ENCODE results near the gene TOMM6.

Gene TOMM6

DNA sequence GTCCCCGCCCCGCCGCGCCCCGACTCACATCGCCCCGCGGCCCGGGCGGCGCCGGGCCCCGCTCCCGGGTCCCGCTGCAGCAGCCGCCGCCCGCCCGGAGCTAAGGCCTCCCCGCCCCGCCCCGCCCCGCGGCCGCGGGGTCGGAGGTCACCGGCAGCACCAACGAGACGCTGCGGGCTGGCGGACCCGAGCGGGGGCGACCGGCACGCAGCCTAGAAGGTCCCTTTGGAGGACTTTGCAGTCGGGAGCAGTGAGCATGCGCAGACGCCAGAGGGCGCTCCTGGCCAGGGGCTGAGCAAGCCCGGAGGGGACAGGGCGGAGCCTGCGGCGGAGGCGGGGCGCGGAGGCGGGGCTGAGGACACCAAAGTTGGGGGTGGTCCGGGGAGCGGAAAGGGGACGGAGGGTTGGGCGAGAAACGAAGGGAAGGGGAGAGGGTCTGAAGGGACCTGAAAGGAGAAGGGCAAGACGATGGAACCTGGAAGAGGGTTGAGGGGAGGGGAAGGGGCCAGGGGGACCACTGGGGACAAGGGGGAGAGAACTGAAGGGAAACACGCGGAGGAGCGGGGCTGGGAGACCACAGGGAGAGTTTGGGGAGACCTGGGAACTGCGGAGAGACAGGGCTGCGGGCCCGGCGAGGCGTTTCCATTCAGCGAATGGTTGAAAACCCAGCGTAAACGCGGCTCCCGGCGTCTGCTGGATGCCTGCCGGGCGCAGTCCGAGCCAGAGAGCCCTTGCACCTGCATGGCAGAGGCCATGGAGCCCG is 7.5 kb upstream of the TOMM6 start, which contains the start of gene FRS3:
Gene FRS3 (minus strand): TSS at position 113 of the 763 bp plus-strand sequence. CDS start 2,913 bp downstream, outside the sequence.
- Histone ChIP-seq H3K27me3 (ENCODE audit: low read length) (no peaks in the 10 kb centered on the region), H3K4me2 (ENCODE audit: low read depth, low read length, poor library complexity, severe bottlenecking) (peak within 1 kb of the TSS; percentile 90), H3K9ac (ENCODE audit: low read length) (peak within 1 kb of the TSS; percentile 68), H4K20me1 (ENCODE audit: low read depth, low read length) (no peaks in the 10 kb centered on the region), H3K79me2 (ENCODE audit: insufficient read depth, low read length) (no peaks in the 10 kb centered on the region), H3K4me3 (ENCODE audit: insufficient read depth, low read length, poor library complexity, severe bottlenecking) (peak within 1 kb of the TSS; percentile 80), H3K27ac (ENCODE audit: low read depth, low read length) (no peak within 1 kb of the TSS), H3K9me3 (ENCODE audit: insufficient read depth, low read length) (no peaks in the 10 kb centered on the region), H3K9me2 (replicated peaks; ENCODE audit: insufficient read depth, low read length) (no peaks in the 10 kb centered on the region), H2AFZ (ENCODE audit: low read depth, low read length, severe bottlenecking) (peak within 1 kb of the TSS; percentile 99), H3K36me3 (ENCODE audit: low read length) (no peaks in the 10 kb centered on the region), H3F3A (ENCODE audit: insufficient read depth) (peaks cover 18% of the 10 kb centered on the region)
- TF ChIP-seq, protein P1, sequence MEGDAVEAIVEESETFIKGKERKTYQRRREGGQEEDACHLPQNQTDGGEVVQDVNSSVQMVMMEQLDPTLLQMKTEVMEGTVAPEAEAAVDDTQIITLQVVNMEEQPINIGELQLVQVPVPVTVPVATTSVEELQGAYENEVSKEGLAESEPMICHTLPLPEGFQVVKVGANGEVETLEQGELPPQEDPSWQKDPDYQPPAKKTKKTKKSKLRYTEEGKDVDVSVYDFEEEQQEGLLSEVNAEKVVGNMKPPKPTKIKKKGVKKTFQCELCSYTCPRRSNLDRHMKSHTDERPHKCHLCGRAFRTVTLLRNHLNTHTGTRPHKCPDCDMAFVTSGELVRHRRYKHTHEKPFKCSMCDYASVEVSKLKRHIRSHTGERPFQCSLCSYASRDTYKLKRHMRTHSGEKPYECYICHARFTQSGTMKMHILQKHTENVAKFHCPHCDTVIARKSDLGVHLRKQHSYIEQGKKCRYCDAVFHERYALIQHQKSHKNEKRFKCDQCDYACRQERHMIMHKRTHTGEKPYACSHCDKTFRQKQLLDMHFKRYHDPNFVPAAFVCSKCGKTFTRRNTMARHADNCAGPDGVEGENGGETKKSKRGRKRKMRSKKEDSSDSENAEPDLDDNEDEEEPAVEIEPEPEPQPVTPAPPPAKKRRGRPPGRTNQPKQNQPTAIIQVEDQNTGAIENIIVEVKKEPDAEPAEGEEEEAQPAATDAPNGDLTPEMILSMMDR (IDR thresholded peaks at IDR 0.05; ENCODE audit: insufficient read depth, low read length, poor library complexity, severe bottlenecking): peak; percentile 100
- no peak for TF ChIP-seq EZH2phosphoT487 (conservative IDR thresholded peaks at IDR 0.05; ENCODE audit: low read length)

DNA sequence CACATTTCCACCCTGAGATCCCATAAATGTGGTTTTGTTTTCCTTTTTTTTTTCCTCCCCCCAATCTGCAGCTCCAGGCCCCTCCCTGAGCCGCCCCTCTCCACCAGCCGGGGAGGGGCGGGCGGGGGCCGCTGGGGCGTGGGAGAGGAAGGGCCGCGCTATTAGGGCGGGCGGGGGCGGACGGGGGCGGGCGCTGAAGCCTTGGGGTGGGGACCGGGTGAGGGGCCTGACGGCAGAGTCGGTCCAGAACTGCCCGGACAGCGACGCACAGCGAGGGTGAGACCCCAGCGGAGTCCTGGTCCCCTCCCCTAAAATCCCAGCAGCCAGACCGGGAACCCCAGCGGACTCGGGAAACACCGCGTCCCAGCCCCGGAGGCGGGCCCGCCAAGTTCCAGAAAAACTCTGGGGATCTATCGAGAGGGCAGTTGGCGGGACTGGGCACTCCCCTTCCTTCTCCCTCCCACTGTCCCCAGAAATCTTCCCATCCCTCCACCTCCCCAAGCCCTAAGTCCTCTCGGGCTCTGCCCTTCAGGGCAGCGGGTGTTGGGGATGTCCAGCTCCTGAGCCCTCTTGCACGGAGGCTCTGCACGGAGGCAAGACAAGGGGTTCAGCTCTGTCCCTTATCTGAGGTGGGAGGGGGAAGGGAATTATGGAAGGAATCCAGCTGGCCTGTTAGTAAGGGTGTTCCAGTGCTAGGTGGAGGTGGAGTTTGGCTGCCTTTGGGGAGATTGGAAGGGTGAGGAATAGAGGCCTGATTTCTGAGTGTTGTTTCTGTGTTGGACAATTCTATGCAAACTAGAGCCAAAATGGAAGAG is 6.7 kb upstream of the TOMM6 start, which contains the start of gene PRICKLE4:
Gene PRICKLE4 (plus strand): TSS at position 232 of the 815 bp plus-strand sequence. CDS start 2,692 bp downstream, outside the sequence.
- Histone ChIP-seq H3K27me3 (ENCODE audit: low read length) (no peaks in the 10 kb centered on the region), H3K4me2 (ENCODE audit: low read depth, low read length, poor library complexity, severe bottlenecking) (peak within 1 kb of the TSS; percentile 90), H3K79me2 (ENCODE audit: insufficient read depth, low read length) (no peaks in the 10 kb centered on the region), H3K9me3 (ENCODE audit: insufficient read depth, low read length) (no peaks in the 10 kb centered on the region), H3K9ac (ENCODE audit: low read length) (peak within 1 kb of the TSS; percentile 68), H3K36me3 (ENCODE audit: low read length) (no peaks in the 10 kb centered on the region), H3F3A (ENCODE audit: insufficient read depth) (peaks cover 18% of the 10 kb centered on the region), H2AFZ (ENCODE audit: low read depth, low read length, severe bottlenecking) (peak within 1 kb of the TSS; percentile 99), H3K9me2 (replicated peaks; ENCODE audit: insufficient read depth, low read length) (no peaks in the 10 kb centered on the region), H3K4me3 (ENCODE audit: insufficient read depth, low read length, poor library complexity, severe bottlenecking) (peak within 1 kb of the TSS; percentile 80), H4K20me1 (ENCODE audit: low read depth, low read length) (no peaks in the 10 kb centered on the region), H3K27ac (ENCODE audit: low read depth, low read length) (no peak within 1 kb of the TSS)
- TF ChIP-seq, protein P1 (IDR thresholded peaks at IDR 0.05; ENCODE audit: insufficient read depth, low read length, poor library complexity, severe bottlenecking): no peak
- no peak for TF ChIP-seq EZH2phosphoT487 (conservative IDR thresholded peaks at IDR 0.05; ENCODE audit: low read length)

DNA sequence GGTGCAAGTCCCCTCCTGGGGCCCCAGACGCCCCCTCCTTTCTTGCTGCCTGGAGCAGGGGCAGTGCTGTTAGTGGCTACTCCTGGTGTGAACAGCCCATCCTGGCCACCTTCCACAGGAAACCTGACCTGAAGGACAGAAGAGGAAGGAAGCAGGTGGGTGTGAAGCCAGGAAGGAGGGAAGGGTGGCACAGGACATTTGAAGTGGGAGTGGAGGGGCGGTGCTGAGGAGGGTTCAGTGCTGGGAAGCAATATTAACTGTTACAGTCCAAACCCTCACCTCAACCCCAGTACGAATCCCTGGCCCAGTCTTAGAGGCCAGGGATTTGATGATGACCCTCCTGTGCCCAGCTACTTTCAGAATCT is 6.1 kb upstream of the TOMM6 start:
- H3K9ac ChIP-seq (ENCODE audit: low read length): no peak overlapping the region
- TF ChIP-seq EZH2phosphoT487 (conservative IDR thresholded peaks at IDR 0.05; ENCODE audit: low read length): no peak
- TF ChIP-seq, protein P1 (IDR thresholded peaks at IDR 0.05; ENCODE audit: insufficient read depth, low read length, poor library complexity, severe bottlenecking): no peak
- H3K9me3 ChIP-seq (ENCODE audit: insufficient read depth, low read length): no peaks in the 10 kb centered on the region
- no peaks in the 10 kb centered on the region for H3K79me2 ChIP-seq (ENCODE audit: insufficient read depth, low read length)
- H3K27me3 ChIP-seq (ENCODE audit: low read length): no peaks in the 10 kb centered on the region
- H3K36me3 ChIP-seq (ENCODE audit: low read length): no peaks in the 10 kb centered on the region
- no peak overlapping the region for H3K4me2 ChIP-seq (ENCODE audit: low read depth, low read length, poor library complexity, severe bottlenecking)
- H4K20me1 ChIP-seq (ENCODE audit: low read depth, low read length): no peaks in the 10 kb centered on the region
- H2AFZ ChIP-seq (ENCODE audit: low read depth, low read length, severe bottlenecking): no peak overlapping the region
- peaks cover 18% of the 10 kb centered on the region for H3F3A ChIP-seq (ENCODE audit: insufficient read depth)
- H3K27ac ChIP-seq (ENCODE audit: low read depth, low read length): no peak overlapping the region
- no peaks in the 10 kb centered on the region for H3K9me2 ChIP-seq (replicated peaks; ENCODE audit: insufficient read depth, low read length)
- no peak overlapping the region for H3K4me3 ChIP-seq (ENCODE audit: insufficient read depth, low read length, poor library complexity, severe bottlenecking)

All from SU-DHL-6 (cell line).